HepG2 (cell line): ENCODE results near the gene PTGDS. TPM values are rescaled to one million over a fixed set of nuclear protein-coding genes. Genes with fewer than 3 reads are reported as not detected.

ENCODE experiments used
- ATAC-seq: fragments of 200-7000 bp; cut with Tn5 transposase; 3 replicates; pipeline ENCODE4 v1.9.1; 2020; ENCODE audit warnings: mild to moderate bottlenecking, moderate library complexity
- BruUV-seq: library from RNA; stranded (reverse); fragments of 400-500 nt; replicated peaks from 2 replicates; lab custom pipeline; 2021; lab: Mats Ljungman, UMichigan
- CTCF ChIA-PET: fragments of 300-600 bp; formaldehyde crosslinking; extraction: SDS; loops from one replicate; lab custom pipeline; 2021; ENCODE audit warnings: low total read pairs, inconsistent platforms, low intra/inter-chr PET ratio; lab: Yijun Ruan, JAX
- POLR2A ChIA-PET: fragments of 350-600 bp; sonication (Branson Sonifier 250); formaldehyde crosslinking; loops from one replicate; lab custom pipeline; 2020; ENCODE audit warnings: antibody characterized with exemption, inconsistent platforms; lab: Yijun Ruan, JAX
- DNase-seq: peaks from one replicate; pipeline ENCODE4 v3.0.0-alpha.2; 2015; ENCODE audit warnings: low spot score
- FAIRE-seq: peaks from 3 replicates; lab custom pipeline; 2011; peaks lifted over from hg19 to GRCh38; lab: Jason Lieb, UNC
- H2AFZ ChIP-seq: one replicate; pipeline ENCODE4 v1.6.1; 2011; ENCODE audit warnings: low read length, inconsistent platforms
- H3K27ac ChIP-seq: fragments of 300-600 bp; 3 replicates; pipeline ENCODE4 v1.8.0; 2011; ENCODE audit warnings: mixed run types, mild to moderate bottlenecking, mixed read lengths, low read length, inconsistent platforms; ENCODE audit not compliant: insufficient read depth; ENCODE audit errors: extremely low read length
- H3K27me3 ChIP-seq, 2 experiments: fragments of 200-600 bp in 1 of 2; 2 replicates in 1 of 2; 3 replicates in 1 of 2; pipeline versions ENCODE4 v1.6.0 to v1.8.0; 2011; ENCODE audit warnings: low read length in 2 of 2, mild to moderate bottlenecking in 2 of 2, moderate library complexity in 2 of 2, inconsistent platforms in 1 of 2; ENCODE audit not compliant: insufficient read depth in 2 of 2, control insufficient read depth in 1 of 2
- H3K36me3 ChIP-seq, 2 experiments: fragments of 200-600 bp in 1 of 2; replicated peaks in 1 of 2; 2 replicates in 1 of 2; 3 replicates in 1 of 2; pipeline versions ENCODE4 v1.5.1 to v1.8.0; 2011; ENCODE audit warnings: low read length in 2 of 2, inconsistent platforms in 1 of 2; ENCODE audit not compliant: insufficient read depth in 2 of 2, control insufficient read depth in 1 of 2
- H3K4me1 ChIP-seq: 2 replicates; pipeline ENCODE4 v1.5.1; 2012; ENCODE audit warnings: low read length, inconsistent platforms; ENCODE audit not compliant: insufficient read depth
- H3K4me2 ChIP-seq: 2 replicates; pipeline ENCODE4 v1.6.0; 2011; ENCODE audit warnings: low read depth, low read length, inconsistent platforms
- H3K4me3 ChIP-seq, 3 experiments: fragments of 200-600 bp in 1 of 3; sonication (generic), shearing (Covaris generic) in 1 of 3; replicated peaks in 1 of 3; 2 replicates each; pipeline ENCODE4 v1.5.1; 2011 to 2016; ENCODE audit warnings: low read length in 3 of 3, inconsistent platforms in 2 of 3, low read depth in 2 of 3, mild to moderate bottlenecking in 2 of 3, control low read depth in 1 of 3, mixed read lengths in 1 of 3; ENCODE audit not compliant: insufficient read depth in 1 of 3
- H3K79me2 ChIP-seq: one replicate; pipeline ENCODE4 v1.6.1; 2011; ENCODE audit warnings: low read length, inconsistent platforms; ENCODE audit not compliant: insufficient read depth
- H3K9ac ChIP-seq: 2 replicates; pipeline ENCODE4 v1.6.0; 2011; ENCODE audit warnings: mild to moderate bottlenecking, low read depth, low read length, inconsistent platforms; ENCODE audit not compliant: insufficient read depth
- H3K9me3 ChIP-seq: 2 replicates; pipeline ENCODE4 v1.5.1; 2012; ENCODE audit warnings: mild to moderate bottlenecking, low read length
- H4K20me1 ChIP-seq: 2 replicates; pipeline ENCODE4 v1.6.0; 2011; ENCODE audit warnings: inconsistent platforms, mild to moderate bottlenecking, low read length, moderate library complexity; ENCODE audit not compliant: insufficient read depth
- GTF3A ChIP-seq: sonication (generic); formaldehyde crosslinking; conservative IDR thresholded peaks from 2 replicates; pipeline ENCODE4 v1.4.0; 2020; ENCODE audit warnings: mild to moderate bottlenecking, missing genetic modification reagents
- MAFF ChIP-seq: IDR thresholded peaks from 2 replicates; pipeline ENCODE4 v1.6.1; 2011; ENCODE audit warnings: low read depth, low read length, improper control_type of control experiment
- MAFK ChIP-seq, 2 experiments: IDR thresholded peaks in 1 of 2; conservative IDR thresholded peaks in 1 of 2; 2 replicates each; pipeline ENCODE4 v1.6.1; 2011; ENCODE audit warnings: improper control_type of control experiment in 2 of 2, low read length in 2 of 2
- POLR2G ChIP-seq: fragments of 200-400 bp; formaldehyde crosslinking; IDR thresholded peaks from 2 replicates; pipeline ENCODE4 v1.6.1; 2018; ENCODE audit warnings: mild to moderate bottlenecking, low read depth, low read length, moderate library complexity
- SMAD3 ChIP-seq: sonication (generic); formaldehyde crosslinking; IDR thresholded peaks from 2 replicates; pipeline ENCODE4 v1.4.0; 2020; ENCODE audit warnings: missing genetic modification reagents
- ZNF660 ChIP-seq: sonication (generic); formaldehyde crosslinking; IDR thresholded peaks from 2 replicates; pipeline ENCODE4 v1.5.1; 2020; ENCODE audit warnings: mild to moderate bottlenecking, low read depth, missing genetic modification reagents, borderline replicate concordance
- ZNF709 ChIP-seq: sonication (generic); formaldehyde crosslinking; IDR thresholded peaks from 2 replicates; pipeline ENCODE4 v1.5.0; 2020; ENCODE audit warnings: mild to moderate bottlenecking, missing genetic modification reagents
- ZSCAN31 ChIP-seq: sonication (generic); formaldehyde crosslinking; IDR thresholded peaks from 2 replicates; pipeline ENCODE4 v1.5.0; 2020; ENCODE audit warnings: low read depth, mild to moderate bottlenecking, missing genetic modification reagents
- WGBS: methylation state at CpG from one replicate; pipeline ENCODE4 v1.1.6; 2017; ENCODE audit warnings: low lambda C conversion rate; 5-methylcytosine and 5-hydroxymethylcytosine counted together
- in situ Hi-C: cut with HindIII; loops from 2 replicates; pipeline ENCODE4 v1.10.0; 2017; ENCODE audit warnings: low pct_unique_long_range_greater_than_20kb; ENCODE audit not compliant: extremely low pct_ligation_motif_present
- intact Hi-C: fragments of 100-400 bp; cut with micrococcal nuclease; formaldehyde crosslinking; loops from one replicate; pipeline ENCODE4 v1.10.0; 2022; ENCODE audit not compliant: unreplicated experiment
- polyA plus RNA-seq, 8 experiments: library from polyadenylated mRNA; depleted of rRNA in 3 of 8; stranded (reverse) in 7 of 8; unstranded in 1 of 8; fragments of >200 nt; fragmentation: Illumina TruSeq in 4 of 8; extraction: Trizol in 4 of 8; gene quantifications; 2 replicates each; pipeline versions ENCODE4 v1.2.1 to v1.2.3, GENCODE V29; 2011 to 2016; ENCODE audit warnings: low read depth in 4 of 8, missing spikeins in 1 of 8, mixed read lengths in 1 of 8; ENCODE audit not compliant: insufficient read depth in 1 of 8
- total RNA-seq, 5 experiments: library from RNA; depleted of rRNA; stranded (reverse); fragments of >200 nt; fragmentation: Illumina TruSeq; extraction: Trizol; gene quantifications; 2 replicates each; pipeline ENCODE4 v1.2.3, GENCODE V29; 2016; ENCODE audit warnings: low read depth in 1 of 5
- TF ChIP-seq, protein P1 (sequence below): sonication (generic); formaldehyde crosslinking; IDR thresholded peaks from 2 replicates; pipeline ENCODE4 v1.4.0; 2020; ENCODE audit warnings: mild to moderate bottlenecking, missing genetic modification reagents
- TF ChIP-seq, protein P2 (sequence below): sonication (generic); formaldehyde crosslinking; IDR thresholded peaks from 2 replicates; pipeline ENCODE4 v1.5.1; 2020; ENCODE audit warnings: mild to moderate bottlenecking, moderate library complexity, missing genetic modification reagents

The PTGDS gene
- total and polyA plus RNA-seq, 2 of the 13 experiments (the other 11 are each of a cell fraction or from before 2014, with no cell fraction given): 0.33 to 0.50 TPM

DNA sequence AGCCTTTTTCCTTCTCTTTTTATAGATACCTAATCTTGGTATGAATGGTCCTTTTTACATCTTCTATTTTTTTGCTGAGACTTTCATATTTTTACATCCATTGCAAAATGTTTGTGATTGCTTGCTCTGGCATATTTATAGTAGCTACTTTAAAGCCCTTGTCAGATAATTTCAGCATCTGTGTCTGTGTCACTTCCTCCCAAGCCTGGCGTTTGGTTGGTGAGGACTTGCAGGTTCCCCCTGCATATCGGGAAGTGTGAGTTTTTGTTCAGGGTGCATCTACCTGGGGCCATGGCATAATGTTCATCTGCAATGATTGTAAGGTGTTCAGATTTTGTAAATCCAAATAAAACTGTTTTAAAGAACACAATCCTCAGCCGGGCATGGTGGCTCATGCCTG lies 41.7 kb upstream of the PTGDS start:
- Histone ChIP-seq H3K27ac (no peak overlapping the region), H3K27me3 (no peaks in the 10 kb centered on the region), H3K4me2 (no peak overlapping the region), H3K4me3 (no peak overlapping the region), H3K79me2 (no peaks in the 10 kb centered on the region), H3K9me3 (no peaks in the 10 kb centered on the region), H3K4me1 (peaks cover 37% of the 10 kb centered on the region), H2AFZ (no peak overlapping the region), H3K36me3 (peaks cover 2 to 15% of the 10 kb centered on the region in 2 experiments; a peak in 4 of 5 replicates), H4K20me1 (no peaks in the 10 kb centered on the region), H3K9ac (no peak overlapping the region)
- in situ Hi-C loops: no loop called here
- no peak for FAIRE-seq
- no peak for ATAC-seq
- intact Hi-C loops: loop anchor here (5.0 kb wide), 1 partner anchor 48 kb away; the partner anchor contains the start of gene TRAF2
- ChIA-PET POLR2A (interaction anchor here (0.7 kb wide), 1 partner anchor 127 kb away, joined by 3 read pairs; no protein-coding TSS in a partner anchor), CTCF (no interaction called here)
- TF ChIP-seq, protein P1, sequence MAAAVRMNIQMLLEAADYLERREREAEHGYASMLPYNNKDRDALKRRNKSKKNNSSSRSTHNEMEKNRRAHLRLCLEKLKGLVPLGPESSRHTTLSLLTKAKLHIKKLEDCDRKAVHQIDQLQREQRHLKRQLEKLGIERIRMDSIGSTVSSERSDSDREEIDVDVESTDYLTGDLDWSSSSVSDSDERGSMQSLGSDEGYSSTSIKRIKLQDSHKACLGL (CRISPR knock-in tag): no peak
- TF ChIP-seq ZNF660 (CRISPR knock-in tag): no peak
- no peak for TF ChIP-seq ZNF709
- peak in 1 of 2 experiments; percentile 33; a peak in 1 of 4 replicates for TF ChIP-seq MAFK (conservative IDR thresholded peaks at IDR 0.05 in 1 of 2, IDR thresholded peaks at IDR 0.05 in 1 of 2; ENCODE audit: low read length in 2 of 2)
- TF ChIP-seq, protein P2, sequence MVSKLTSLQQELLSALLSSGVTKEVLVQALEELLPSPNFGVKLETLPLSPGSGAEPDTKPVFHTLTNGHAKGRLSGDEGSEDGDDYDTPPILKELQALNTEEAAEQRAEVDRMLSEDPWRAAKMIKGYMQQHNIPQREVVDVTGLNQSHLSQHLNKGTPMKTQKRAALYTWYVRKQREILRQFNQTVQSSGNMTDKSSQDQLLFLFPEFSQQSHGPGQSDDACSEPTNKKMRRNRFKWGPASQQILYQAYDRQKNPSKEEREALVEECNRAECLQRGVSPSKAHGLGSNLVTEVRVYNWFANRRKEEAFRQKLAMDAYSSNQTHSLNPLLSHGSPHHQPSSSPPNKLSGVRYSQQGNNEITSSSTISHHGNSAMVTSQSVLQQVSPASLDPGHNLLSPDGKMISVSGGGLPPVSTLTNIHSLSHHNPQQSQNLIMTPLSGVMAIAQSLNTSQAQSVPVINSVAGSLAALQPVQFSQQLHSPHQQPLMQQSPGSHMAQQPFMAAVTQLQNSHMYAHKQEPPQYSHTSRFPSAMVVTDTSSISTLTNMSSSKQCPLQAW: no peak
- no peak for TF ChIP-seq SMAD3 (CRISPR knock-in tag)
- TF ChIP-seq ZSCAN31 (CRISPR knock-in tag): no peak
- TF ChIP-seq GTF3A: no peak
- TF ChIP-seq MAFF: peak; percentile 26; the same call in 1 of the 2 replicates
- no peak for TF ChIP-seq POLR2G
- no TSS peak for BruUV-seq
- WGBS: 98% methylated on average over 3 of the region's 3 CpGs
- DNase-seq: no peak
